Activated naive CD4-positive, alpha-beta T cell treated with anti-CD3 and anti-CD28 coated beads for 36 hours (primary cell): ENCODE results near the gene TPD52L1. TPM values are rescaled to one million over a fixed set of nuclear protein-coding genes. Genes with fewer than 3 reads are reported as not detected.

Source experiments
- CTCF ChIA-PET: fragments of 350-600 bp; sonication (Branson Sonifier 250); formaldehyde crosslinking; loops from one replicate; lab custom pipeline; 2021; ENCODE audit warnings: antibody characterized with exemption; lab: Charles Lee
- DNase-seq: peaks from one replicate; pipeline ENCODE4 v3.0.0-alpha.2; 2020
- H3K27ac Mint-ChIP-seq: one replicate; pipeline ENCODE4 v1.8.0; 2021; ENCODE audit warnings: mild to moderate bottlenecking, mixed read lengths
- H3K27me3 Mint-ChIP-seq: one replicate; pipeline ENCODE4 v1.8.0; 2021; ENCODE audit warnings: low read depth, mixed read lengths
- H3K36me3 Mint-ChIP-seq: one replicate; pipeline ENCODE4 v1.8.0; 2021; ENCODE audit warnings: low read depth, mixed read lengths
- H3K4me1 Mint-ChIP-seq: one replicate; pipeline ENCODE4 v1.8.0; 2021; ENCODE audit warnings: low read depth, mixed read lengths
- H3K4me3 Mint-ChIP-seq: one replicate; pipeline ENCODE4 v1.8.0; 2021; ENCODE audit warnings: mild to moderate bottlenecking, moderate library complexity, mixed read lengths
- H3K9me3 Mint-ChIP-seq: one replicate; pipeline ENCODE4 v1.8.0; 2021; ENCODE audit warnings: mixed read lengths
- intact Hi-C: fragments of 100-400 bp; cut with micrococcal nuclease; formaldehyde crosslinking; loops from one replicate; pipeline ENCODE4 v1.15.1; 2023
- total RNA-seq, 2 experiments: library from RNA; stranded (reverse); gene quantifications; one replicate each; pipeline ENCODE4 v1.2.3, GENCODE V29; 2021

Gene TPD52L1
- total RNA-seq, 2 experiments from 2014 or later: 5.6 to 5.7 TPM

DNA sequence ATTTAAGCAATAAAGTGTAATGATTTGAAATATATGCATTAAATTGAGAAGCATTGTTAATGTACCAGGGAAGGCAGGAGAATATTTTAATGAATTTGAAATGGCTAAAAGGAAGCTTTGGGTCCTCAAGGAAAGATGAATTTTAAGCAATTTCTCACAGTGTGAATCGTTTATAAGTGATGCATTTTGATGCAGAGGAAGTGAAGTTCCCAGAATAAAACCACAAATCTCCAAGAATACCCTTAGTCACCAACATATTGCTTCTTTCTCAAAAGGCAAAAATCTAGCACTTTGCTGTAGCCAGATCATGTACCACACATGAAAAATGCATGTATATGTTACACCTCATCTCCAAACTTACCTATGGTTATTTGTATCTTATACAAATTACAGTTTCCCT lies 11.7 kb downstream of the TPD52L1 start:
- H3K9me3 Mint-ChIP-seq: no peaks in the 10 kb centered on the region
- CTCF ChIA-PET: no interaction called here
- peaks cover 14% of the 10 kb centered on the region for H3K27me3 Mint-ChIP-seq
- DNase-seq: no peak
- no peaks in the 10 kb centered on the region for H3K36me3 Mint-ChIP-seq
- H3K4me3 Mint-ChIP-seq: no peak overlapping the region
- H3K27ac Mint-ChIP-seq: no peak overlapping the region
- intact Hi-C loops: no loop called here
- H3K4me1 Mint-ChIP-seq: no peaks in the 10 kb centered on the region

DNA sequence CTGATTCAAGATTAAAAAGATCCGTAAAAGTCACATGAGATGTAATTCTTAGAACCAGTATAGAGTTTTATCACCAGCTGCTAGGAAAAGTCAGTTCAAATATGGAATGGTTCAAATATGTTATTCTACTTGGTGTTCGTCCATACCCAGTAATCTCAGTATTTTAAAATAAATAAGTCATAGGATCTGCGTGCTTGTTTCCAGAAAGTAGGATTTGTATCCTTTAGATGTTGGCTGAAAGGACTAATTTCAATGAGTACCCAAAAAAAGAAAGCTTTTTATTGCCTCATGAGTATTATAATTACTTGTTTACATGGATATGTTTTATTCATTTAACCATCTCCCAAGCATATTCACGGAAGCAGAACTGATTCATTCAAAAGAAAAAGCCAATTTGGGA lies 12.2 kb downstream of the TPD52L1 start:
- Mint-ChIP-seq H3K4me3 (no peak overlapping the region), H3K36me3 (no peaks in the 10 kb centered on the region), H3K27me3 (peaks cover 14% of the 10 kb centered on the region), H3K27ac (no peak overlapping the region), H3K9me3 (no peaks in the 10 kb centered on the region), H3K4me1 (no peaks in the 10 kb centered on the region)
- no peak for DNase-seq
- intact Hi-C loops: no loop called here
- CTCF ChIA-PET: no interaction called here

DNA sequence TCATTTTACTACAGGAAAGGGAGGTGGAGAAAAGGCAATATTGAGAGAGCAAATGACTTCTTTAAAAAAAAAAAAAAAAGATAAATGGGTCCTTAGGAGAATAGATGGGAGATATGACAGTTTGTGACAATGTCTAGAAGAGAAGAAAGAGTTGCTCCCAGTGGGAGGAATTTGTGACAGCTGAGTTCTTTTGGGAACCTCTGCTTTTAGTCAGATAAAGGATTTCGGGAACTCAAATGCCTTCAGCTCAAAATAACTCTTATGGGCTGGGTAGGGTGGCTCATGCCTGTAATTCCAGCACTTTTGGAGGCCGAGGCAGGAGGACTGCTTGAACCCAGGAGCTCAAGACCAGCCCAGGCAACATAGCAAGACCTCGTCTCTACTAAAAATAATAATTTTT lies 13.1 kb downstream of the TPD52L1 start:
- intact Hi-C loops: no loop called here
- H3K36me3 Mint-ChIP-seq: no peaks in the 10 kb centered on the region
- no peak overlapping the region for H3K27ac Mint-ChIP-seq
- H3K4me1 Mint-ChIP-seq: no peaks in the 10 kb centered on the region
- CTCF ChIA-PET: no interaction called here
- no peak for DNase-seq
- no peaks in the 10 kb centered on the region for H3K9me3 Mint-ChIP-seq
- H3K27me3 Mint-ChIP-seq: peaks cover 14% of the 10 kb centered on the region
- no peak overlapping the region for H3K4me3 Mint-ChIP-seq

DNA sequence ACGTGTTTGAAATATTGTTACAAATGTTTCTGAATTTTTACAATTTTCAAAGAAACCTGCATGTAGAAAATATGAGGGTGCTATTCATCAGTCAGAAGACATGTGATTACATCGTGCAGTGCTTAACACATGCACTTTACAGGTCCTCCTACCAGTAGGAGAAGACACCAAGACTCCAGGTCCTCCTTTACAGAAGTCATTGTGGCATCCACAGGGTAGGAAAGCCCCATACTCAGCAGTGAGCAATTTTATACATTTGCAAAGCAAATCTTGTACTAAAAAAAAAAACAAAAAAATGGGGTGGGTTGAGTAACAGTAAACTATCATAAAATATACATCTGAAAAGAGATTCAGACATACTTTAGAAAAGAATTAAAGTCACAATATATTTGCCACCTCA lies 14.0 kb downstream of the TPD52L1 start:
- intact Hi-C loops: no loop called here
- CTCF ChIA-PET: no interaction called here
- peaks cover 16% of the 10 kb centered on the region for H3K27me3 Mint-ChIP-seq
- no peak for DNase-seq
- no peak overlapping the region for H3K27ac Mint-ChIP-seq
- H3K4me1 Mint-ChIP-seq: no peaks in the 10 kb centered on the region
- H3K9me3 Mint-ChIP-seq: no peaks in the 10 kb centered on the region
- no peak overlapping the region for H3K4me3 Mint-ChIP-seq
- H3K36me3 Mint-ChIP-seq: no peaks in the 10 kb centered on the region

DNA sequence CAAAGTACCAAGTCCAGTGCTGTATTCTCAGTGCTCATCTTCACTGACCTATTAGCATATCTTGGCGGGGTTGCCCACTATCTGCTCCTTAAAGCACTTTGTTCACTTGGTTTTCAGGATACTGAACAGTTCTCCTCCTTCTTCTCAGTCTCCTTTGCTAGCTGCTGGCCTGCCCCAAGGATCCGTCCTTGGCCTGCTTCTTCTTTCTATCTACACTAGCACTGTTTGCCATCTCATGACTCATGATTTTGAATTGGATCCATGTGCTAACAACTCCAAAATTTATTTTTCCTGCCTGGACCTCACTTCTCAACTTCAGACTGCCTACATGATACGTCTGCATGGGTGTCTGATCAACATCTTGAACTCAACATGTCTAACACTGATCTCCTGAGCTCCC lies 15.5 kb downstream of the TPD52L1 start:
- Mint-ChIP-seq H3K36me3 (no peaks in the 10 kb centered on the region), H3K9me3 (no peaks in the 10 kb centered on the region), H3K27me3 (peaks cover 21% of the 10 kb centered on the region), H3K4me3 (no peak overlapping the region), H3K27ac (no peak overlapping the region), H3K4me1 (no peaks in the 10 kb centered on the region)
- CTCF ChIA-PET: interaction anchor here (1.5 kb wide), 1 partner anchor 14 kb away, joined by 3 read pairs; no protein-coding TSS in a partner anchor
- intact Hi-C loops: no loop called here
- no peak for DNase-seq

DNA sequence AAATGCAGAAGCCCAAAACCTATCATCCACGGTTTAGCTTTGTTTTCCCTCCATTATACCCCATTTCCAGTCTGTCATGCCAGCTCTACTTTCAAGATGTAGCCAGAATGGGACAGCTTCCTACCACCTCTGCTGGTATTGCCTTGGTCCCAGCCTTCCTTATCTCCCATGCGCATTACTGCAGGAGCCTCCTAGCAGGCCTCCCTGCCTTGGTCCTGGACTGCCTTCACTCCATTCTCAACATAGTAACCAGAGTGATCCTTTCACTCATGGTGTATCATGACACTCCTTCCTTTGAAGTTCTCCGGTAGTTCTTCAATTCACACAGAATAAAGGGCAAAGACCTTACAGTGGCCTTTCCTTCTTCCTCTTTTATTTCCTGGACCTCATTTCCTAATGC lies 15.9 kb downstream of the TPD52L1 start:
- no peaks in the 10 kb centered on the region for H3K9me3 Mint-ChIP-seq
- H3K4me1 Mint-ChIP-seq: no peaks in the 10 kb centered on the region
- H3K27me3 Mint-ChIP-seq: peaks cover 21% of the 10 kb centered on the region
- H3K27ac Mint-ChIP-seq: no peak overlapping the region
- intact Hi-C loops: no loop called here
- CTCF ChIA-PET: interaction anchor here (1.5 kb wide), 1 partner anchor 14 kb away, joined by 3 read pairs; no protein-coding TSS in a partner anchor
- no peak overlapping the region for H3K4me3 Mint-ChIP-seq
- DNase-seq: no peak
- no peaks in the 10 kb centered on the region for H3K36me3 Mint-ChIP-seq

DNA sequence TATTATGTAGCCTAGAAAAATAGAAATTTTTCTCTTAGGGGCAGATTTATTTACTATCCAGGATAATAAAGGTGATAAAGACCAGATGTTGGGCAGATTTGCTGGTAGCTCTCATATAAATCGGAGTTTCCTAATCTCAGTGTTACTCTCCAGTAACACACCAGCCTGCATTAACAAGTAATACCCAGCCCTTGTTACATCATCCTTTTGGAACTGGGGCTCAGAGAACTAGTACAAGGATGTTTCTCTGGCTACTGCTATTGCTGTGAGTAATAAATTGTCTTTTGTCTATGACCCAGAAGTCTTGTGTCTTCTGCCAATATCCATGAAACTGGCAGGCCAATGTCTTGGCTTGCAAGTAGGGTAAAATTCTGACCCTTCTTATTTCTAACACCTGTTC lies 16.8 kb downstream of the TPD52L1 start:
- Mint-ChIP-seq H3K4me1 (no peaks in the 10 kb centered on the region), H3K36me3 (no peaks in the 10 kb centered on the region), H3K4me3 (no peak overlapping the region), H3K27ac (no peak overlapping the region), H3K9me3 (no peaks in the 10 kb centered on the region), H3K27me3 (peaks cover 21% of the 10 kb centered on the region)
- DNase-seq: no peak
- CTCF ChIA-PET: interaction anchor here (1.5 to 1.6 kb wide), 2 partner anchors 15 to 17 kb away, joined by 3 to 4 read pairs; partner anchors contain the start of gene TPD52L1
- intact Hi-C loops: no loop called here

DNA sequence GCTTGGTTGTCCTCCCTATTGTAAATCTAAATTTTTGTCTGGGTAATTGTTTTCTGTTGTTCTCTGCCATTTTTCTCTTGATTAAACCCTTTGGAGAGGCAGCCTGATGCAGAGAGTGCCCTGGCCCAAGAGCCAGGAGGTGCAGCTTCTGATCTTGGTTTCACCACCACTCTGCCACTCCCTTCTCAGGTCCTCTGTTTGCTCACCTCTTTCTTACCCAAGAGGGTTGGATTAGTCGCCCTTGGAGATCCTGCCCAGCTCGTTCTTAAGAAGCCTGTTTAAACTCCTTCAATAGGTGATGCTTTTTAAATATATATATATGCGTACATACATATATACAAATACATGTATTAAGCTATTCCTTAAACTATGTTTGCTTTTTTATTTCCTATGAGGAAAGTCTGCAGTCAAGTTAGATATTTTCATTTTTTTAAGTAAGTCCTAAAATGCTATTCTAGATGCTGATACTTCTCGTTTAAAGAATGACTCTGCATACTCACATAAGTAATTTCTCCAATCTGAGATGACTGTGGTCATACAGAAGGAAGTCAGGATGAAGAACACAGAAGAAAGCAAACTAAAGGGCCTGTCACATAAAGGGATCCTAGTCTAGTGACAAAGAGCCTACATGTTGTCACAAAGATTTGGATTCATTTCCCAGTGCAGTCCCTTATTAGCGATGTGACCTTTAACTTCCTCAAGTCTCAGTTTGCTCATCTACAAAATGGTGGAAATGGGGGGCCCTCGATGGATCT lies 19.9 kb downstream of the TPD52L1 start:
- CTCF ChIA-PET: interaction anchor here (0.8 kb wide), 1 partner anchor 67 kb away, joined by 3 read pairs; no protein-coding TSS in a partner anchor
- Mint-ChIP-seq H3K9me3 (no peaks in the 10 kb centered on the region), H3K4me3 (no peak overlapping the region), H3K27ac (no peak overlapping the region), H3K36me3 (no peaks in the 10 kb centered on the region), H3K4me1 (no peaks in the 10 kb centered on the region), H3K27me3 (peaks cover 25% of the 10 kb centered on the region)
- DNase-seq: no peak
- intact Hi-C loops: no loop called here

DNA sequence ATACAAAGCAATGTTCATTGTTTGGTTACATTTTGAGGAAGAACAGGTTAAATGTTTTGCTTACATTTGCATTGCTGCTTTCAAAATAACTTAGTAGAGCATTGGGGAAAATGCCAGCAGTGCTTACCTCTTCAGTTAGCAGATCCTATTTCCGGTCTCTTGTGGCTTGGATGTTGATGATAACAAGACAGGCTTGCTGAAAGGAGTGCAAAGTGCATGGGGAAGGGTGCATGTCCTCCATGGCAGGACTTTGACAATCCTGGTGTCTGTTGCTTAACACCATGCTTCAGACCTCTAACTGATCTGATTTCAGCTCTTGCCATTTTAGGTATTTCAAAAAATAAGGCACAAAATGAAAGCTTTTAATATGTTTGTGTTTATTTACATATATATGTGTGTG lies 21.1 kb downstream of the TPD52L1 start:
- intact Hi-C loops: no loop called here
- no peak overlapping the region for H3K4me3 Mint-ChIP-seq
- no peak overlapping the region for H3K27ac Mint-ChIP-seq
- no peaks in the 10 kb centered on the region for H3K4me1 Mint-ChIP-seq
- no peaks in the 10 kb centered on the region for H3K9me3 Mint-ChIP-seq
- H3K36me3 Mint-ChIP-seq: no peaks in the 10 kb centered on the region
- CTCF ChIA-PET: no interaction called here
- DNase-seq: no peak
- H3K27me3 Mint-ChIP-seq: peaks cover 17% of the 10 kb centered on the region

DNA sequence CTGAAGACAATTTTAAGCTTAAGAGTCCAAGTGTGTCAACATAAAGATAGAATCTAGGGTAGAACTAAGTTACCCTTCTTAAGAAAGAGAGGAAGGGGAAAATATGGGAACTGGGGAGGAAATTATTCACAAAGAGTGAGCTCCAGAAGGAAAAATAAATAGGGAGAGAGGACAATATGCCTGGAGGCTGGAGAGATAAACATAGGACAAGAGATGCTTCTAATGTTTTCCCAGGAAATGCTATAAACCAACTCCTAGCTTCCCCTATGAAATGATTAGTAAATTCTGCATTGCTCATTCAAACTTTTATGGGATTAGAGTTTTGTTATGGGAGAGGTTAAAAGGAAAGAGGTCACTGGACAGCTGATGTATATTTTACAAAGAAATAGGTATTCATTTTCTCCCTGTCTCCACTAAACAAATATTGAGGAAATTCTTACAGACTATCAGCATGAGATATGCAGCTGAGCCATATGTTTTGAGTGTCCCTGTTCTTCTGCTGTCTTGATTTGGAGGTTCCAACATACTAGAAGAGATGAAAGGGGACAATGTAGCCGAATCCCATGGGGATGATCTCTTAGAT lies 22.0 kb downstream of the TPD52L1 start:
- Mint-ChIP-seq H3K4me3 (no peak overlapping the region), H3K36me3 (no peaks in the 10 kb centered on the region), H3K27ac (no peak overlapping the region), H3K9me3 (no peaks in the 10 kb centered on the region), H3K27me3 (peaks cover 15% of the 10 kb centered on the region), H3K4me1 (no peaks in the 10 kb centered on the region)
- CTCF ChIA-PET: interaction anchor here (3.2 kb wide), 1 partner anchor 22 kb away, joined by 7 read pairs; the partner anchor contains the start of gene TPD52L1
- intact Hi-C loops: no loop called here
- DNase-seq: no peak

DNA sequence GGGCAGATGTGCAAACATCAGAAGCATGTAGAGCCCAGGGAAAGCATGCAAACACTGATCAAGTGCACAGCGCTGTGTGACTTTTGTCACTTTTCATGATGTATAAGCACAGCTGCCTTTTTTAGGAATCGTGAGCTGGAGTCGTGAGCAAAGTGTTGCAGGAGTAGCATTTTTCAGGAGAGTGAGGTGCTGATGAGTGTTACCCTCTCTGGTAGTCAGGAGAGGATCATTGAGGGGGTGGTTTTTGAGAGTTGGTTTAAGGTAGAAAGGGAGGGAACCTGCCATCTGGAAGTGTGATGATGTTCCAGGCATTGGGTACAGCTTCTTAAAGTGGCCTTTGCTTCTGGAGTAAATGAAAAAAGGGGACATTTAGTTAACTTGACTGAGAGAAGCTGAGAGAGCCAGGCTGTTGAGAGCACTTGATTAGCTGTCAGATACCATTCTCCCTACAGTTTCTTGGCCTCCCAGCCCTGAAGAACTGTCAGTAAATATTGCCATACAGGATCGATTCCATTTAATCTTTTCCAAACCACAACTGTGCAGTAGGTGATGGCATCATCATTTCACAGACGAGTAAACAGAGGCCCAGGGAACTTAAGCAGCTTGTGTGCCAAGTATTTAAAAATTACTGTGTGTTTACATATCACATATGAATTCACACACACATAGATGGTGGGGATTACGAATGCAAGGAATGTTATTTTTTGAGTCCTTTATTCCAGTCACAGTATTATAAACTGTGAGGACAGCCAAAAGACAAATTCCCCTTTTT lies 28.9 kb downstream of the TPD52L1 start:
- Mint-ChIP-seq H3K4me1 (no peaks in the 10 kb centered on the region), H3K27me3 (peaks cover 3% of the 10 kb centered on the region), H3K4me3 (no peak overlapping the region), H3K9me3 (no peaks in the 10 kb centered on the region), H3K36me3 (no peaks in the 10 kb centered on the region), H3K27ac (no peak overlapping the region)
- intact Hi-C loops: no loop called here
- DNase-seq: no peak
- CTCF ChIA-PET: interaction anchor here (0.9 kb wide), 1 partner anchor 27 kb away, joined by 3 read pairs; no protein-coding TSS in a partner anchor

DNA sequence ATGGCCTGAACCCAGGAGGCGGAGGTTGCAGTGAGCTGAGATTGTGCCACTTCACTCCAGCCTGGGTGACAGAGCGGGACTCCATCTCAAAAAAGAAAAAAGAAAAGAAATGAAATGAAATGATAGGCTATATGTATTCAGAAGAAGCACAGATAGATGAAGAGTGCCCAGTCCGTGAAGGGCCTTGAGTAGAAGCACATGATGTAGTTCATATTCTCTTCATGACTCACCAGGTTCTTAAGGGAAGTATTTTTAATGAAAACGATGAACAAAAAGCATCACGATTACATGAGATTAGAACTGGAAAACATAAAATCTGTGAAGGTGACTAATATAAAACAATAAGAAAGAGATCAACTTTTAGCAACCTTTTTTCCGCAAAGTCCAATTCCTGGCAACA lies 29.8 kb downstream of the TPD52L1 start:
- Mint-ChIP-seq H3K27me3 (peaks cover 3% of the 10 kb centered on the region), H3K36me3 (no peaks in the 10 kb centered on the region), H3K9me3 (no peaks in the 10 kb centered on the region), H3K27ac (no peak overlapping the region), H3K4me3 (no peak overlapping the region), H3K4me1 (no peaks in the 10 kb centered on the region)
- DNase-seq: no peak
- CTCF ChIA-PET: no interaction called here
- intact Hi-C loops: no loop called here
